HEK293 (cell line): Measurements from ENCODE around the gene PERM1.

ENCODE experiments used
- MEIS1 ChIP-seq: sonication (generic); formaldehyde crosslinking; IDR thresholded peaks from 2 replicates; pipeline ENCODE4 v1.8.1; 2022; ENCODE audit warnings: missing genetic modification reagents, mild to moderate bottlenecking, borderline replicate concordance
- ZBTB20 ChIP-seq: fragments of 450-650 bp; formaldehyde crosslinking; IDR thresholded peaks from 2 replicates; pipeline ENCODE4 v1.5.1; 2016; ENCODE audit warnings: missing biosample characterization, missing genetic modification characterization
- ZBTB7A ChIP-seq: fragments of 450-650 bp; formaldehyde crosslinking; IDR thresholded peaks from 2 replicates; pipeline ENCODE4 v1.5.1; 2016; ENCODE audit warnings: low read depth, missing biosample characterization, missing genetic modification characterization
- ZNF24 ChIP-seq: fragments of 450-650 bp; formaldehyde crosslinking; IDR thresholded peaks from 2 replicates; pipeline ENCODE4 v1.5.1; 2016; ENCODE audit warnings: missing biosample characterization, missing genetic modification characterization
- ZNF76 ChIP-seq: fragments of 450-650 bp; formaldehyde crosslinking; IDR thresholded peaks from 2 replicates; pipeline ENCODE4; 2016; ENCODE audit warnings: low read depth, missing biosample characterization, missing genetic modification characterization, borderline replicate concordance
- ZNF792 ChIP-seq: fragments of 450-650 bp; formaldehyde crosslinking; IDR thresholded peaks from 2 replicates; pipeline ENCODE4 v1.5.1; 2016; ENCODE audit warnings: missing biosample characterization, missing genetic modification characterization
- TF ChIP-seq, protein P1 (sequence below): fragments of 450-650 bp; formaldehyde crosslinking; IDR thresholded peaks from 2 replicates; pipeline ENCODE4 v1.5.1; 2016; ENCODE audit warnings: missing biosample characterization, missing genetic modification characterization
- TF ChIP-seq, protein P2 (sequence below): fragments of 450-650 bp; formaldehyde crosslinking; IDR thresholded peaks from 2 replicates; pipeline ENCODE4 v1.5.1; 2016; ENCODE audit warnings: missing biosample characterization, missing genetic modification characterization
- TF ChIP-seq, protein P3 (sequence below): fragments of 450-650 bp; IDR thresholded peaks from 2 replicates; pipeline ENCODE4 v1.5.1; 2018; ENCODE audit warnings: missing biosample characterization, mild to moderate bottlenecking, missing genetic modification characterization

DNA sequence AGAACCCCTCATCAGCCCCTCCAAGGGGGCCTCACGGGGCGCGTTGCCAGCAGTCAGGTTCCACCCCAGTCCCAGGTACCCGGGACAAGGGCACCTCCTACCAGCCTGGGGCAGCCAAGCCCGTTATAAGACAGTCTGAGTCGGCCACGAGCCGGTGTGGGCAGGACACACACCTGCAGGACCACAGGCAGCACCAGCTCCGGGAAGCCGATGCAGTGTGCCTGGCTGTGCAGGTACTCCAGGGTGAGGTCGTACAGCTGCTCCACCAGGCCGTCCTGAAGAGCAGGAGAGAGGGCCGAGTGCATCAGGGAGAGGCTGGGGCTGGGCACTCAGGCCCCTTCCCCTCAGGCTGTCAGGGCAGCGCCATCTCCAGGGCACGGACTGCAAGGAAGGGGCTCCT, 33.9 kb downstream of the PERM1 start:
- TF ChIP-seq, protein P1, sequence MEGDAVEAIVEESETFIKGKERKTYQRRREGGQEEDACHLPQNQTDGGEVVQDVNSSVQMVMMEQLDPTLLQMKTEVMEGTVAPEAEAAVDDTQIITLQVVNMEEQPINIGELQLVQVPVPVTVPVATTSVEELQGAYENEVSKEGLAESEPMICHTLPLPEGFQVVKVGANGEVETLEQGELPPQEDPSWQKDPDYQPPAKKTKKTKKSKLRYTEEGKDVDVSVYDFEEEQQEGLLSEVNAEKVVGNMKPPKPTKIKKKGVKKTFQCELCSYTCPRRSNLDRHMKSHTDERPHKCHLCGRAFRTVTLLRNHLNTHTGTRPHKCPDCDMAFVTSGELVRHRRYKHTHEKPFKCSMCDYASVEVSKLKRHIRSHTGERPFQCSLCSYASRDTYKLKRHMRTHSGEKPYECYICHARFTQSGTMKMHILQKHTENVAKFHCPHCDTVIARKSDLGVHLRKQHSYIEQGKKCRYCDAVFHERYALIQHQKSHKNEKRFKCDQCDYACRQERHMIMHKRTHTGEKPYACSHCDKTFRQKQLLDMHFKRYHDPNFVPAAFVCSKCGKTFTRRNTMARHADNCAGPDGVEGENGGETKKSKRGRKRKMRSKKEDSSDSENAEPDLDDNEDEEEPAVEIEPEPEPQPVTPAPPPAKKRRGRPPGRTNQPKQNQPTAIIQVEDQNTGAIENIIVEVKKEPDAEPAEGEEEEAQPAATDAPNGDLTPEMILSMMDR (tag by site-specific recombination) = no peak
- TF ChIP-seq ZNF76 (tag by site-specific recombination) (no peak), ZBTB7A (tag by site-specific recombination) (no peak), ZBTB20 (no peak), ZNF792 (tag by site-specific recombination) (no peak), MEIS1 (no peak), ZNF24 (tag by site-specific recombination) (no peak)
- TF ChIP-seq, protein P2, sequence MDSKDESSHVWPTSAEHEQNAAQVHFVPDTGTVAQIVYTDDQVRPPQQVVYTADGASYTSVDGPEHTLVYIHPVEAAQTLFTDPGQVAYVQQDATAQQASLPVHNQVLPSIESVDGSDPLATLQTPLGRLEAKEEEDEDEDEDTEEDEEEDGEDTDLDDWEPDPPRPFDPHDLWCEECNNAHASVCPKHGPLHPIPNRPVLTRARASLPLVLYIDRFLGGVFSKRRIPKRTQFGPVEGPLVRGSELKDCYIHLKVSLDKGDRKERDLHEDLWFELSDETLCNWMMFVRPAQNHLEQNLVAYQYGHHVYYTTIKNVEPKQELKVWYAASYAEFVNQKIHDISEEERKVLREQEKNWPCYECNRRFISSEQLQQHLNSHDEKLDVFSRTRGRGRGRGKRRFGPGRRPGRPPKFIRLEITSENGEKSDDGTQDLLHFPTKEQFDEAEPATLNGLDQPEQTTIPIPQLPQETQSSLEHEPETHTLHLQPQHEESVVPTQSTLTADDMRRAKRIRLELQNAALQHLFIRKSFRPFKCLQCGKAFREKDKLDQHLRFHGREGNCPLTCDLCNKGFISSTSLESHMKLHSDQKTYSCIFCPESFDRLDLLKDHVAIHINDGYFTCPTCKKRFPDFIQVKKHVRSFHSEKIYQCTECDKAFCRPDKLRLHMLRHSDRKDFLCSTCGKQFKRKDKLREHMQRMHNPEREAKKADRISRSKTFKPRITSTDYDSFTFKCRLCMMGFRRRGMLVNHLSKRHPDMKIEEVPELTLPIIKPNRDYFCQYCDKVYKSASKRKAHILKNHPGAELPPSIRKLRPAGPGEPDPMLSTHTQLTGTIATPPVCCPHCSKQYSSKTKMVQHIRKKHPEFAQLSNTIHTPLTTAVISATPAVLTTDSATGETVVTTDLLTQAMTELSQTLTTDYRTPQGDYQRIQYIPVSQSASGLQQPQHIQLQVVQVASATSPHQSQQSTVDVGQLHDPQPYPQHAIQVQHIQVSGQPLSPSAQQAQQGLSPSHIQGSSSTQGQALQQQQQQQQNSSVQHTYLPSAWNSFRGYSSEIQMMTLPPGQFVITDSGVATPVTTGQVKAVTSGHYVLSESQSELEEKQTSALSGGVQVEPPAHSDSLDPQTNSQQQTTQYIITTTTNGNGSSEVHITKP = no peak
- TF ChIP-seq, protein P3, sequence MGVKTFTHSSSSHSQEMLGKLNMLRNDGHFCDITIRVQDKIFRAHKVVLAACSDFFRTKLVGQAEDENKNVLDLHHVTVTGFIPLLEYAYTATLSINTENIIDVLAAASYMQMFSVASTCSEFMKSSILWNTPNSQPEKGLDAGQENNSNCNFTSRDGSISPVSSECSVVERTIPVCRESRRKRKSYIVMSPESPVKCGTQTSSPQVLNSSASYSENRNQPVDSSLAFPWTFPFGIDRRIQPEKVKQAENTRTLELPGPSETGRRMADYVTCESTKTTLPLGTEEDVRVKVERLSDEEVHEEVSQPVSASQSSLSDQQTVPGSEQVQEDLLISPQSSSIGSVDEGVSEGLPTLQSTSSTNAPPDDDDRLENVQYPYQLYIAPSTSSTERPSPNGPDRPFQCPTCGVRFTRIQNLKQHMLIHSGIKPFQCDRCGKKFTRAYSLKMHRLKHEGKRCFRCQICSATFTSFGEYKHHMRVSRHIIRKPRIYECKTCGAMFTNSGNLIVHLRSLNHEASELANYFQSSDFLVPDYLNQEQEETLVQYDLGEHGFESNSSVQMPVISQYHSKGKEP (tag by site-specific recombination) = no peak
